GM19099 (cell line): ENCODE results near the gene PRKCZ.

Experiments
- POLR2A ChIP-seq: IDR thresholded peaks from 3 replicates; pipeline ENCODE4 v1.6.1; 2011; ENCODE audit warnings: low read depth; ENCODE audit not compliant: insufficient read length; ENCODE audit errors: extremely low read depth

The PRKCZ gene

GRCh38 chr1:2177946-2178538 lies 127.8 kb downstream of the PRKCZ start:
- no peak for TF ChIP-seq POLR2A

GRCh38 chr1:2178875-2179274 lies 128.7 kb downstream of the PRKCZ start:
- TF ChIP-seq POLR2A = no peak

- TF ChIP-seq POLR2A = no peak
These were observed 129.2 kb downstream of the PRKCZ start for GRCh38 chr1:2179283-2180013.

GRCh38 chr1:2180297-2181245 lies 130.4 kb downstream of the PRKCZ start:
- no peak for TF ChIP-seq POLR2A

- TF ChIP-seq POLR2A = no peak
These were observed 131.1 kb downstream of the PRKCZ start for GRCh38 chr1:2181271-2181670.

GRCh38 chr1:2181752-2182151 lies 131.5 kb downstream of the PRKCZ start:
- no peak for TF ChIP-seq POLR2A

GRCh38 chr1:2182376-2182775 lies 132.2 kb downstream of the PRKCZ start:
- TF ChIP-seq POLR2A = no peak

- TF ChIP-seq POLR2A = no peak
These were observed 133.7 kb downstream of the PRKCZ start for GRCh38 chr1:2183937-2184334.

GRCh38 chr1:2184531-2184930 lies 134.3 kb downstream of the PRKCZ start:
- no peak for TF ChIP-seq POLR2A

GRCh38 chr1:2184934-2185333 lies 134.7 kb downstream of the PRKCZ start:
- TF ChIP-seq POLR2A = no peak

- TF ChIP-seq POLR2A = no peak
These were observed 136.0 kb downstream of the PRKCZ start for GRCh38 chr1:2185880-2186855.

GRCh38 chr1:2186901-2187300 lies 136.7 kb downstream of the PRKCZ start:
- TF ChIP-seq POLR2A = no peak

GRCh38 chr1:2187619-2188018 lies 137.4 kb downstream of the PRKCZ start:
- TF ChIP-seq POLR2A = no peak

- TF ChIP-seq POLR2A = no peak
These were observed 138.1 kb downstream of the PRKCZ start for GRCh38 chr1:2188336-2188735.
